WTC11 (cell line): Measurements from ENCODE around the gene LRMDA. TPM values are rescaled to one million over a fixed set of nuclear protein-coding genes. Genes with fewer than 3 reads are reported as not detected.
A peak's percentile ranks its signal among the peaks of the same experiment; 100 is the strongest.

ENCODE experiments used
- ATAC-seq: fragments of 200-7000 bp; cut with Tn5 transposase; 2 replicates; pipeline ENCODE4 v1.10.0; 2021; ENCODE audit warnings: mild to moderate bottlenecking, moderate library complexity
- CTCF ChIA-PET: fragments of 300-600 bp; sonication (Branson Sonifier 250); formaldehyde crosslinking; loops from one replicate; lab custom pipeline; 2021; ENCODE audit warnings: antibody characterized with exemption; lab: Charles Lee
- POLR2A ChIA-PET: fragments of 350-600 bp; sonication (Branson Sonifier 250); formaldehyde crosslinking; loops from one replicate; lab custom pipeline; 2021; ENCODE audit warnings: antibody characterized with exemption; lab: Charles Lee
- DNase-seq: peaks from one replicate; pipeline ENCODE4 v3.0.0; 2021; ENCODE audit warnings: low spot score
- H3K27ac Mint-ChIP-seq: 2 replicates; pipeline ENCODE4 v1.8.0; 2021; ENCODE audit warnings: mixed read lengths
- H3K27me3 Mint-ChIP-seq: 2 replicates; pipeline ENCODE4 v1.8.0; 2021; ENCODE audit warnings: low read depth, mild to moderate bottlenecking, moderate library complexity, mixed read lengths
- H3K36me3 Mint-ChIP-seq: 2 replicates; pipeline ENCODE4 v1.8.0; 2021; ENCODE audit warnings: mixed read lengths
- H3K4me1 Mint-ChIP-seq: 2 replicates; pipeline ENCODE4 v1.8.0; 2022; ENCODE audit warnings: mixed read lengths
- H3K4me3 Mint-ChIP-seq: 2 replicates; pipeline ENCODE4 v1.8.0; 2021; ENCODE audit warnings: mild to moderate bottlenecking, moderate library complexity, mixed read lengths
- H3K9me3 Mint-ChIP-seq: 2 replicates; pipeline ENCODE4 v1.8.0; 2021; ENCODE audit warnings: mixed read lengths
- AFF4 ChIP-seq: sonication (generic); formaldehyde crosslinking; IDR thresholded peaks from 2 replicates; pipeline ENCODE4 v1.8.1; 2023; ENCODE audit warnings: mild to moderate bottlenecking, missing genetic modification reagents, borderline replicate concordance
- ARID4B ChIP-seq: sonication (generic); formaldehyde crosslinking; IDR thresholded peaks from 2 replicates; pipeline ENCODE4 v1.8.0; 2023; ENCODE audit warnings: missing genetic modification reagents, mild to moderate bottlenecking, borderline replicate concordance
- CDX4 ChIP-seq: fragments of 250-450 bp; sonication (Bioruptor Pico); IDR thresholded peaks from 2 replicates; pipeline ENCODE4 v1.9.0; 2021; ENCODE audit warnings: moderate library complexity, mild to moderate bottlenecking, inconsistent platforms, borderline replicate concordance
- CTCF ChIP-seq: fragments of 200-600 bp; IDR thresholded peaks from 2 replicates; pipeline ENCODE4 v1.8.0; 2022; ENCODE audit warnings: antibody characterized with exemption
- FOXJ3 ChIP-seq: sonication (generic); formaldehyde crosslinking; IDR thresholded peaks from 2 replicates; pipeline ENCODE4 v1.9.0; 2021; ENCODE audit warnings: missing genetic modification reagents, mild to moderate bottlenecking, borderline replicate concordance
- JAZF1 ChIP-seq: fragments of 250-450 bp; sonication (Bioruptor Pico); IDR thresholded peaks from 2 replicates; pipeline ENCODE4 v1.9.0; 2021; ENCODE audit warnings: moderate library complexity, mild to moderate bottlenecking, inconsistent platforms
- KAT7 ChIP-seq: sonication (generic); formaldehyde crosslinking; IDR thresholded peaks from 2 replicates; pipeline ENCODE4 v1.8.1; 2023; ENCODE audit warnings: missing genetic modification reagents, mild to moderate bottlenecking, borderline replicate concordance
- MLX ChIP-seq: sonication (generic); formaldehyde crosslinking; IDR thresholded peaks from 2 replicates; pipeline ENCODE4 v1.8.1; 2023; ENCODE audit warnings: mild to moderate bottlenecking, missing genetic modification reagents, moderate library complexity
- NR2C2 ChIP-seq: sonication (generic); formaldehyde crosslinking; IDR thresholded peaks from 2 replicates; pipeline ENCODE4 v1.8.0; 2022; ENCODE audit warnings: mild to moderate bottlenecking, missing genetic modification reagents
- USF2 ChIP-seq: sonication (generic); formaldehyde crosslinking; IDR thresholded peaks from 2 replicates; pipeline ENCODE4 v1.8.1; 2023; ENCODE audit warnings: mild to moderate bottlenecking, missing genetic modification reagents, moderate library complexity
- ZBTB43 ChIP-seq: sonication (generic); formaldehyde crosslinking; IDR thresholded peaks from 2 replicates; pipeline ENCODE4 v1.8.1; 2023; ENCODE audit warnings: mild to moderate bottlenecking, missing genetic modification reagents
- ZNF317 ChIP-seq: sonication (generic); formaldehyde crosslinking; IDR thresholded peaks from 2 replicates; pipeline ENCODE4 v1.8.1; 2023; ENCODE audit warnings: low read depth, mild to moderate bottlenecking, moderate library complexity, missing genetic modification reagents, borderline replicate concordance
- total RNA-seq: library from RNA; stranded (reverse); gene quantifications from 3 replicates; pipeline ENCODE4 v1.2.3, GENCODE V29; 2021

The LRMDA gene
- total RNA-seq, 1 experiment from 2014 or later = 0.92 TPM

- TF ChIP-seq AFF4 (CRISPR knock-in tag) = no peak
- no peak for TF ChIP-seq ARID4B (CRISPR knock-in tag)
- TF ChIP-seq FOXJ3 (CRISPR knock-in tag) = no peak
- no peak for TF ChIP-seq CTCF
- no peak for TF ChIP-seq MLX (CRISPR knock-in tag)
- no peak for TF ChIP-seq CDX4 (CRISPR knock-in tag)
- TF ChIP-seq KAT7 (CRISPR knock-in tag) = no peak
- no peak for TF ChIP-seq ZBTB43 (CRISPR knock-in tag)
- no peak for TF ChIP-seq NR2C2 (CRISPR knock-in tag)
- TF ChIP-seq JAZF1 (CRISPR knock-in tag) = no peak
- TF ChIP-seq, all 79 proteins: peak for 0
These were observed 1119.4 kb downstream of the LRMDA start (continued) for GRCh38 chr10:76550806-76551205.

GRCh38 chr10:76552091-76552873 lies 1120.9 kb downstream of the LRMDA start:
- DNase-seq (no peak), ATAC-seq (no peak)
- TF ChIP-seq ZNF317 (CRISPR knock-in tag) (no peak), USF2 (0 out of 2 replicates have a peak, but pooled peaks have one; percentile 23)
- Mint-ChIP-seq H3K36me3 (no peaks in the 10 kb centered on the region), H3K4me1 (0 out of 2 replicates have a peak, but pooled peaks cover 8% of the 10 kb centered on the region), H3K27me3 (0 out of 2 replicates have a peak, but pooled peaks cover 5% of the 10 kb centered on the region), H3K4me3 (no peak overlapping the region), H3K9me3 (no peaks in the 10 kb centered on the region), H3K27ac (no peak overlapping the region)
- ChIA-PET CTCF (no interaction called here), POLR2A (no interaction called here)
